ENCODE measurements around the gene SHISA6. TPM values are rescaled to one million over a fixed set of nuclear protein-coding genes. Genes with fewer than 3 reads are reported as not detected.

The SHISA6 gene
- total RNA-seq (under 1 TPM; 0.16 to 0.52 (median 0.27) TPM), polyA plus RNA-seq (1 to 10 TPM in 1 of 2 donors, under 1 TPM in 1; 0.49 to 1.3 TPM)

DNA sequence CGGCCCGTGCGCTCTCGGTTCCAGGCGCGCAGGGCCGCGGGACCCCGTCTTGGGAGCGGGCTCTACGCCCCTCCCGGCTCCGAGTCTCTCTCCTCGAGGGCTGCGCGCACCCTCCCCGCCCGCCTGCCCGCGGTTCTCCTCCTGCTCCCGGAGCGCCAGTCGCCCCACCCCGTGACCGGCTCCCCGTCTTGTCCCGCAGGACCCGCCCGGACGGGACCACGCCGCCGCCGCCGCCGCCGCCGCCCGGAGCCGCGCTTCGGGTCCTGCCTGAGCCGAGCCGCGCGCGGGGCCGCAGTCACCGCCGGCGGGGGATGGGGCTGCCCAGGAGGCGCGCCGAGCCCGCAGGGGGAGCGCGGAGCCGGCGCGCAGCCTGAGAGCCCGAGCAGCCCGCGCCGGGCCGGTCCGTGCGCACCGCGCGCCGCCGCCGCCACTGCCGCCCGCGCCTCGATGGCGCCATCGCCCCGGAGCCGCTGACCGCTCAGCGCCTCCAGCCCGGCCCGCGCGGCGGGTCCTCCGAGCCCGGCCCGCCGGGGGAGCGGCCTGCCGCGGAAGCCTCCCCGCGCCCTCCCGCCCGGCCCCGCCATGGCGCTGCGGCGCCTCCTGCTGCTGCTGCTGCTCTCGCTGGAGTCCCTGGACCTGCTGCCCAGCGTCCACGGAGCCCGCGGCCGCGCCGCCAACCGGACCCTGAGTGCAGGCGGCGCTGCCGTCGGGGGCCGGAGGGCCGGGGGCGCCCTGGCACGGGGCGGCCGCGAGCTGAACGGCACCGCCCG, at the start of gene SHISA6:
Gene SHISA6, plus strand, starts transcription at position 373 of the 770 bp plus-strand sequence.
- FAIRE-seq (no peak), DNase-seq (peak in 2 of 6 donors; percentile 61 to 67), ATAC-seq (peak in 2 of 4 donors; percentile 21 to 49)
- no peak within 1 kb of the TSS for H3K27ac ChIP-seq
- 2% methylated on average over 35 to 126 of the region's 126 CpGs for WGBS, 2 donors
- no peaks in the 10 kb centered on the region for H3K27me3 ChIP-seq
- H3K36me3 ChIP-seq, result no peaks in the 10 kb centered on the region
- peak within 1 kb of the TSS; percentile 5 to 43 (median 24) for H3K4me3 ChIP-seq
- intact Hi-C loops (cut with DNase I), result no loop called here
- no peaks in the 10 kb centered on the region for H3K9me3 ChIP-seq
- TF ChIP-seq, protein P1, sequence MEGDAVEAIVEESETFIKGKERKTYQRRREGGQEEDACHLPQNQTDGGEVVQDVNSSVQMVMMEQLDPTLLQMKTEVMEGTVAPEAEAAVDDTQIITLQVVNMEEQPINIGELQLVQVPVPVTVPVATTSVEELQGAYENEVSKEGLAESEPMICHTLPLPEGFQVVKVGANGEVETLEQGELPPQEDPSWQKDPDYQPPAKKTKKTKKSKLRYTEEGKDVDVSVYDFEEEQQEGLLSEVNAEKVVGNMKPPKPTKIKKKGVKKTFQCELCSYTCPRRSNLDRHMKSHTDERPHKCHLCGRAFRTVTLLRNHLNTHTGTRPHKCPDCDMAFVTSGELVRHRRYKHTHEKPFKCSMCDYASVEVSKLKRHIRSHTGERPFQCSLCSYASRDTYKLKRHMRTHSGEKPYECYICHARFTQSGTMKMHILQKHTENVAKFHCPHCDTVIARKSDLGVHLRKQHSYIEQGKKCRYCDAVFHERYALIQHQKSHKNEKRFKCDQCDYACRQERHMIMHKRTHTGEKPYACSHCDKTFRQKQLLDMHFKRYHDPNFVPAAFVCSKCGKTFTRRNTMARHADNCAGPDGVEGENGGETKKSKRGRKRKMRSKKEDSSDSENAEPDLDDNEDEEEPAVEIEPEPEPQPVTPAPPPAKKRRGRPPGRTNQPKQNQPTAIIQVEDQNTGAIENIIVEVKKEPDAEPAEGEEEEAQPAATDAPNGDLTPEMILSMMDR (IDR thresholded peaks at IDR 0.05), result no peak
- H3K4me1 ChIP-seq, result no peaks in the 10 kb centered on the region

DNA sequence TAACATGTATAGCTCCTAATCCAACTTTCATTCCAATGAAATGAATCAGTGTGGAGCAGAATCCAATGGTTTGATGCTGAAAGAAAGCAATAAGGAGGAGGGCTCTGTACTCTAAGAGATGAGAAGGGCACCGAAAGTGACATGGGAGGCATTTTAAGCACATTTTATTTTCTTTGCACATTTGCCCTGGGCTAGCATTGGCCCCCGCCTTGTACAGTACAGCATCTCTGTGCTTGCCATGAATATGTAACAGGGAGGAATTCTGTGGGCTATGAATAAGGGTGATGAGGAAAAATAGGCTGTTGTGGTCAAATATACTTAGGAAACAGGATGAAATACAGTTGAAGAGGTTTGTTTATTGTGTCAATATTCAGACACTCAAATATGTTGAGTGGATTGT, 45.2 kb upstream of the SHISA6 start:
- Histone ChIP-seq H3K27ac (no peak overlapping the region), H3K9me3 (no peaks in the 10 kb centered on the region), H3K27me3 (peaks cover 0 to 2% (median 0%) of the 10 kb centered on the region in 4 donors), H3K36me3 (no peaks in the 10 kb centered on the region), H3K4me3 (no peak overlapping the region), H3K4me1 (no peaks in the 10 kb centered on the region)
- intact Hi-C loops (cut with DNase I), result no loop called here
- DNase-seq (no peak), FAIRE-seq (no peak), ATAC-seq (no peak)
- TF ChIP-seq, protein P1 (IDR thresholded peaks at IDR 0.05), result no peak
- WGBS, 2 donors, result 63 to 72% methylated on average over 2 of the region's 2 CpGs

DNA sequence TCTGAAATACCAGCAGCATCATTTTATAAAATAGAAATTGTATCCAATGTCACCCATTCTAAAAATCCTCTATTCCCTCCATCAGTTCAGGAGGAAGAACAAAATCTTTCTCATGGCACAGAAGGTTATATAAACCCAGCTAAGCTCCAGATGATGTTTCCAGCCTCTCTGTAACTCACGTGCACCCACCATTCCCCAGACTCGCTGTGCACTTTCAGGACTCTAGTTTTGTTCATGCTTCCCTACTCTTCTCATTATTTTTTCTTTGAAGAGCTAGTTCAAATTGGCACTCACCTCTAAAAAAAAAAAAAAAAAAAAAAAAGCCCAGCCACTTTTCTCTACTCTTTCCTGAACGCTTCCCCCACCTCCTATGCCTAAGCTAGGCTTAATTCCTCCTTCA, 36.0 kb upstream of the SHISA6 start:
- no peak overlapping the region for H3K27ac ChIP-seq

DNA sequence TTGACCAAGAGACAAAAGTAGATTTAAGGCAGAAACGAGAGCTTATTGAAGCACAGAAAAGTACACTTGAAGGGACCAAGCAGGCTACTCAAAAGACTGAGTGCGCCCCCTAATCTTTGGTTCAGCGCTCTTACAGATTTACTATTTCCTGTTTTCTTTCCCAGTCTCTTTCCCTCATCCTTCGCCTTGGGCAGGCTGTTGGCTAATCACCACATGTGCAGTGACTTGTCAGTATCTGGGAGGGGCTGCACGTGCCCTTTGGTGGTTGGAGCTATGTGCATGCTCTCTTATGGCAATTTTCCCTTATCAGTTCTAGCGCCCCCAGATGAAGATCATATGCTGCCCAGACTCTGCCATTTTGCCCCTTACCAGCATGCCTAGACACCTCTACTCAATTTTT, 35.4 kb upstream of the SHISA6 start:
- intact Hi-C loops (cut with DNase I), result no loop called here
- Histone ChIP-seq H3K4me1 (no peaks in the 10 kb centered on the region), H3K4me3 (no peak overlapping the region), H3K27ac (no peak overlapping the region), H3K36me3 (no peaks in the 10 kb centered on the region), H3K27me3 (no peaks in the 10 kb centered on the region), H3K9me3 (no peaks in the 10 kb centered on the region)
- DNase-seq (no peak), FAIRE-seq (no peak), ATAC-seq (no peak)
- TF ChIP-seq, protein P1 (IDR thresholded peaks at IDR 0.05), result no peak
- 52 to 74% methylated on average over 6 of the region's 6 CpGs for WGBS, 2 donors

More for the DNA sequence above, 36.0 kb upstream of the SHISA6 start:
- 40 to 46% methylated on average over 3 of the region's 3 CpGs for WGBS, 2 donors
- Histone ChIP-seq H3K36me3 (no peaks in the 10 kb centered on the region), H3K9me3 (no peaks in the 10 kb centered on the region), H3K4me1 (no peaks in the 10 kb centered on the region), H3K27me3 (no peaks in the 10 kb centered on the region), H3K4me3 (no peak overlapping the region)
- TF ChIP-seq, protein P1 (IDR thresholded peaks at IDR 0.05), result no peak
- no peak for ATAC-seq
- FAIRE-seq, result no peak
- no peak for DNase-seq
- intact Hi-C loops (cut with DNase I), result no loop called here

DNA sequence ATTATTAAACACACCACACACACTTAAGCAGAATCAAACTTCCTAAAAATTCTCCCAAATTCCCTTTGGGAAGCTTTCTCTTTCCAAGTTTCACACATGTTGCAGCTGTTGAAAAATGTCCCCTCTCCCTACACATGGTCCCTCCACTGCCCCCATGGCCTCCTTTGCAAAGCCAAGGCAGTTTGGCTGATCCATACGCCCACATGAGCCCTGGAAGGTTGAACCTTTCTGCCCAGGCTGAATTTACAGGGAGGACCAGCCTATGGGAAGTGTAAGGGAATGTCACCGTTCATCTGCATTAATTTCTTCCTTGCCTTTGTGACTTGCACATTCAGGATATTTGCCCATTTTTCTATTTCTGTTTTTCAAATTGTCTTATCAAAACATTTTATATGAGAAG, 31.1 kb upstream of the SHISA6 start:
- DNase-seq, result no peak
- TF ChIP-seq, protein P1 (IDR thresholded peaks at IDR 0.05), result no peak
- ATAC-seq, result no peak
- Histone ChIP-seq H3K27me3 (no peaks in the 10 kb centered on the region), H3K36me3 (no peaks in the 10 kb centered on the region), H3K27ac (no peak overlapping the region), H3K4me3 (no peak overlapping the region), H3K9me3 (no peaks in the 10 kb centered on the region), H3K4me1 (no peaks in the 10 kb centered on the region)
- intact Hi-C loops (cut with DNase I), result no loop called here
- no peak for FAIRE-seq
- 50 to 51% methylated on average over 2 of the region's 2 CpGs for WGBS, 2 donors
